ENCODE data around the gene SLC6A3.
"Not testable (repeated sequence)": the region's sequence is repeated elsewhere in the genome, so short reads cannot be mapped to it uniquely, and the experiment has no call there.

SLC6A3 gene

GRCh38 chr5:1385395-1386273 is 59.6 kb downstream of the SLC6A3 start:
- DNase-seq = no peak

GRCh38 chr5:1384521-1384920 is 60.7 kb downstream of the SLC6A3 start:
- no peak for DNase-seq

GRCh38 chr5:1383886-1384401 is 61.3 kb downstream of the SLC6A3 start:
- DNase-seq = no peak

GRCh38 chr5:1383344-1383743 is 61.9 kb downstream of the SLC6A3 start:
- DNase-seq = no peak

- no peak for DNase-seq
Observed at GRCh38 chr5:1382248-1382700, 63.0 kb downstream of the SLC6A3 start.

- no peak for DNase-seq
Observed at GRCh38 chr5:1381370-1382247, 63.6 kb downstream of the SLC6A3 start.

- DNase-seq = no peak
Observed at GRCh38 chr5:1380910-1381309, 64.3 kb downstream of the SLC6A3 start.

GRCh38 chr5:1380011-1380817 is 65.0 kb downstream of the SLC6A3 start:
- DNase-seq = peak; percentile 45

- DNase-seq = no peak
Observed at GRCh38 chr5:1378866-1379659, 66.2 kb downstream of the SLC6A3 start.

- DNase-seq = no peak
Observed at GRCh38 chr5:1378096-1378495, 67.1 kb downstream of the SLC6A3 start.

GRCh38 chr5:1376981-1377380 is 68.3 kb downstream of the SLC6A3 start:
- no peak for DNase-seq

- no peak for DNase-seq
Observed at GRCh38 chr5:1375871-1376810, 69.1 kb downstream of the SLC6A3 start.

- no peak for DNase-seq
Observed at GRCh38 chr5:1374679-1375055, 70.6 kb downstream of the SLC6A3 start.

GRCh38 chr5:1374030-1374678 is 71.1 kb downstream of the SLC6A3 start:
- DNase-seq = no peak

GRCh38 chr5:1371972-1372342 is 73.3 kb downstream of the SLC6A3 start:
- not testable (repeated sequence) for DNase-seq

GRCh38 chr5:1371218-1371971 is 73.8 kb downstream of the SLC6A3 start:
- DNase-seq = no peak

GRCh38 chr5:1370006-1370405 is 75.2 kb downstream of the SLC6A3 start:
- DNase-seq = no peak

- DNase-seq = no peak
Observed at GRCh38 chr5:1368756-1369155, 76.5 kb downstream of the SLC6A3 start.

GRCh38 chr5:1368236-1368635 is 77.0 kb downstream of the SLC6A3 start:
- no peak for DNase-seq
